IMR-90 (cell line): ENCODE measurements around the gene PTPRU. TPM values are rescaled to one million over a fixed set of nuclear protein-coding genes. Genes with fewer than 3 reads are reported as not detected.

Source experiments
- ATAC-seq: fragments of 200-7000 bp; cut with Tn5 transposase; 2 replicates; pipeline ENCODE4 v1.9.1; 2020; ENCODE audit warnings: low read depth, mild to moderate bottlenecking, moderate library complexity
- BruUV-seq: library from RNA; stranded (reverse); fragments of 400-500 nt; replicated peaks from 2 replicates; lab custom pipeline; 2021; lab: Mats Ljungman, UMichigan
- CTCF ChIA-PET: fragments of 300-600 bp; formaldehyde crosslinking; extraction: SDS; loops from one replicate; lab custom pipeline; 2021; ENCODE audit warnings: antibody characterized with exemption; lab: Yijun Ruan, JAX
- POLR2A ChIA-PET: fragments of 300-600 bp; sonication (Branson Sonifier 250); formaldehyde crosslinking; loops from one replicate; lab custom pipeline; 2022; ENCODE audit warnings: antibody characterized with exemption; ENCODE audit not compliant: unreplicated experiment; lab: Charles Lee
- DNase-seq: peaks from one replicate; pipeline ENCODE4 v3.0.0; 2013
- H2AFZ ChIP-seq: replicated peaks from 2 replicates; pipeline ENCODE3; 2013; ENCODE audit warnings: low read length, mild to moderate bottlenecking; ENCODE audit not compliant: poor library complexity
- H2AK5ac ChIP-seq: 2 replicates; pipeline ENCODE4 v1.6.1; 2013; ENCODE audit warnings: low read depth, low read length, inconsistent platforms
- H2AK9ac ChIP-seq: replicated peaks from 2 replicates; pipeline ENCODE3; 2013; ENCODE audit warnings: mild to moderate bottlenecking, low read depth, low read length, moderate library complexity; ENCODE audit not compliant: poor library complexity
- H2BK120ac ChIP-seq: 2 replicates; pipeline ENCODE4 v1.6.1; 2013; ENCODE audit warnings: low read depth, low read length, inconsistent platforms
- H2BK15ac ChIP-seq: 3 replicates; pipeline ENCODE4 v1.6.1; 2013; ENCODE audit warnings: low read depth, low read length, inconsistent platforms
- H2BK20ac ChIP-seq: 2 replicates; pipeline ENCODE4 v1.6.1; 2013; ENCODE audit warnings: low read depth, mild to moderate bottlenecking, inconsistent platforms, low read length, moderate library complexity
- H2BK5ac ChIP-seq: 2 replicates; pipeline ENCODE4 v1.6.1; 2013; ENCODE audit warnings: mild to moderate bottlenecking, low read depth, low read length, inconsistent platforms; ENCODE audit not compliant: poor library complexity, severe bottlenecking
- H3K14ac ChIP-seq: replicated peaks from 2 replicates; pipeline ENCODE4 v1.6.1; 2013; ENCODE audit warnings: low read depth, low read length, inconsistent platforms
- H3K18ac ChIP-seq: 2 replicates; pipeline ENCODE4 v1.6.1; 2013; ENCODE audit warnings: low read depth, low read length, control low read depth
- H3K23ac ChIP-seq: 2 replicates; pipeline ENCODE4 v1.6.1; 2013; ENCODE audit warnings: low read depth, low read length, inconsistent platforms
- H3K27ac ChIP-seq: 2 replicates; pipeline ENCODE4 v1.5.1; 2013; ENCODE audit warnings: mild to moderate bottlenecking, control low read depth, low read length; ENCODE audit not compliant: insufficient read depth
- H3K27me3 ChIP-seq: 2 replicates; pipeline ENCODE4 v1.6.1; 2013; ENCODE audit warnings: low read length; ENCODE audit not compliant: control insufficient read depth, insufficient read depth
- H3K36me3 ChIP-seq: 2 replicates; pipeline ENCODE4 v1.6.1; 2013; ENCODE audit warnings: low read length, mixed read lengths; ENCODE audit not compliant: control insufficient read depth, insufficient read depth
- H3K4ac ChIP-seq: 2 replicates; pipeline ENCODE4 v1.6.1; 2013; ENCODE audit warnings: low read depth, low read length, inconsistent platforms
- H3K4me1 ChIP-seq: 2 replicates; pipeline ENCODE4 v1.6.1; 2013; ENCODE audit warnings: low read length, mixed read lengths; ENCODE audit not compliant: control insufficient read depth, insufficient read depth
- H3K4me2 ChIP-seq: 2 replicates; pipeline ENCODE4 v1.6.1; 2013; ENCODE audit warnings: low read depth, mild to moderate bottlenecking, control low read depth, low read length, moderate library complexity
- H3K4me3 ChIP-seq: 2 replicates; pipeline ENCODE4 v1.5.1; 2013; ENCODE audit warnings: low read depth, mild to moderate bottlenecking, control low read depth, low read length, moderate library complexity; ENCODE audit not compliant: insufficient read depth
- H3K56ac ChIP-seq: 2 replicates; pipeline ENCODE4 v1.6.1; 2013; ENCODE audit warnings: low read length, inconsistent platforms; ENCODE audit not compliant: insufficient read depth; ENCODE audit errors: extremely low read depth
- H3K79me1 ChIP-seq, 2 experiments: 2 replicates each; pipeline ENCODE4 v1.6.1; 2013; ENCODE audit warnings: low read length in 2 of 2, inconsistent platforms in 1 of 2, low read depth in 1 of 2
- H3K9ac ChIP-seq: 2 replicates; pipeline ENCODE4 v1.6.1; 2013; ENCODE audit warnings: low read depth, low read length, control low read depth
- H3K9me1 ChIP-seq: 2 replicates; pipeline ENCODE4 v1.6.1; 2013; ENCODE audit warnings: low read length, inconsistent platforms; ENCODE audit not compliant: insufficient read depth
- H3K9me3 ChIP-seq: 2 replicates; pipeline ENCODE4 v1.6.1; 2013; ENCODE audit warnings: low read length; ENCODE audit not compliant: control insufficient read depth, insufficient read depth
- H4K20me1 ChIP-seq: 2 replicates; pipeline ENCODE4 v1.6.1; 2013; ENCODE audit warnings: low read length, inconsistent platforms; ENCODE audit not compliant: insufficient read depth
- H4K5ac ChIP-seq: 2 replicates; pipeline ENCODE4 v1.6.1; 2013; ENCODE audit warnings: mild to moderate bottlenecking, low read depth, low read length, control low read depth
- H4K8ac ChIP-seq, 2 experiments: 2 replicates each; pipeline ENCODE4 v1.6.1; 2013; ENCODE audit warnings: low read depth in 2 of 2, low read length in 2 of 2, control low read depth in 1 of 2, inconsistent platforms in 1 of 2
- H4K91ac ChIP-seq: 2 replicates; pipeline ENCODE4 v1.6.1; 2013; ENCODE audit warnings: low read depth, low read length, inconsistent platforms; ENCODE audit not compliant: insufficient read depth
- BHLHE40 ChIP-seq: fragments of 150-350 bp; IDR thresholded peaks from 2 replicates; pipeline ENCODE4 v1.6.1; 2016; ENCODE audit warnings: mild to moderate bottlenecking, low read depth, low read length
- CEBPB ChIP-seq: IDR thresholded peaks from 2 replicates; pipeline ENCODE4 v1.6.1; 2012; ENCODE audit warnings: low read depth, low read length, improper control_type of control experiment
- CHD1 ChIP-seq: IDR thresholded peaks from 2 replicates; pipeline ENCODE4 v1.6.1; 2012; ENCODE audit warnings: low read depth, low read length, improper control_type of control experiment
- FOS ChIP-seq: fragments of 150-350 bp; IDR thresholded peaks from 2 replicates; pipeline ENCODE4 v1.6.1; 2016; ENCODE audit warnings: low read depth, low read length
- MAFK ChIP-seq: IDR thresholded peaks from 2 replicates; pipeline ENCODE4 v1.6.1; 2012; ENCODE audit warnings: low read depth, low read length, improper control_type of control experiment
- MAZ ChIP-seq: IDR thresholded peaks from 2 replicates; pipeline ENCODE4 v1.6.1; 2012; ENCODE audit warnings: low read depth, mild to moderate bottlenecking, low read length, improper control_type of control experiment, moderate library complexity, borderline replicate concordance
- MXI1 ChIP-seq: IDR thresholded peaks from 2 replicates; pipeline ENCODE4 v1.6.1; 2012; ENCODE audit warnings: low read depth, mild to moderate bottlenecking, low read length, moderate library complexity, borderline replicate concordance
- NFE2L2 ChIP-seq: fragments of 150-350 bp; IDR thresholded peaks from 2 replicates; pipeline ENCODE4 v1.6.1; 2016; ENCODE audit warnings: low read depth, mild to moderate bottlenecking, low read length
- POLR2A ChIP-seq: IDR thresholded peaks from 2 replicates; pipeline ENCODE4 v1.6.1; 2012; ENCODE audit warnings: mild to moderate bottlenecking, low read depth, low read length
- RAD21 ChIP-seq: IDR thresholded peaks from 2 replicates; pipeline ENCODE4 v1.6.1; 2012; ENCODE audit warnings: low read length, improper control_type of control experiment
- RCOR1 ChIP-seq: IDR thresholded peaks from 2 replicates; pipeline ENCODE4 v1.6.1; 2012; ENCODE audit warnings: mild to moderate bottlenecking, low read length, improper control_type of control experiment; ENCODE audit not compliant: insufficient replicate concordance
- RFX5 ChIP-seq: IDR thresholded peaks from 2 replicates; pipeline ENCODE4 v1.8.0; 2012; ENCODE audit warnings: low read depth, mild to moderate bottlenecking, low read length, moderate library complexity
- SMC3 ChIP-seq: fragments of 150-350 bp; IDR thresholded peaks from 2 replicates; pipeline ENCODE4 v1.6.1; 2016; ENCODE audit warnings: low read depth, mild to moderate bottlenecking, antibody characterized with exemption, low read length, moderate library complexity
- WGBS, 2 experiments: methylation state at CpG; one replicate each; pipeline versions ENCODE4 v1.1.5 to v1.1.7; 2013; ENCODE audit warnings: missing lambda C conversion rate in 2 of 2; ENCODE audit not compliant: insufficient read length in 1 of 2; ENCODE audit errors: extremely low coverage in 2 of 2; 5-methylcytosine and 5-hydroxymethylcytosine counted together
- dilution Hi-C: fragments of 300-500 bp; cut with HindIII; formaldehyde crosslinking; loops from one replicate; pipeline ENCODE4 v1.14.3; 2018; ENCODE audit warnings: low sequenced_read_pairs; ENCODE audit not compliant: unreplicated experiment
- in situ Hi-C: fragments of 300-500 bp; cut with MboI; formaldehyde crosslinking; loops from 3 replicates; pipeline ENCODE4 v1.14.3; 2019; ENCODE audit warnings: low sequenced_read_pairs, inconsistent platforms, mixed read lengths
- intact Hi-C: fragments of 100-400 bp; cut with micrococcal nuclease; formaldehyde crosslinking; loops from 2 replicates; pipeline ENCODE4 v1.10.0; 2022
- polyA plus RNA-seq, 3 experiments: library from polyadenylated mRNA; depleted of rRNA; stranded (reverse); fragments of >200 nt; gene quantifications; 2 replicates each; pipeline ENCODE4 v1.2.3, GENCODE V29; 2012; ENCODE audit warnings: low replicate concordance in 1 of 3
- total RNA-seq: library from RNA; depleted of rRNA; stranded (reverse); fragments of >200 nt; gene quantifications from 2 replicates; pipeline ENCODE4 v1.2.3, GENCODE V29; 2012
- TF ChIP-seq, protein P1 (sequence below): conservative IDR thresholded peaks from 2 replicates; pipeline ENCODE4 v1.5.1; 2012; ENCODE audit warnings: mild to moderate bottlenecking, low read depth, low read length, improper control_type of control experiment
- TF ChIP-seq, protein P2 (sequence below): fragments of 150-350 bp; IDR thresholded peaks from 2 replicates; pipeline ENCODE4 v1.6.1; 2016; ENCODE audit warnings: low read depth, mild to moderate bottlenecking, low read length, moderate library complexity, borderline replicate concordance
- TF ChIP-seq, protein P3 (sequence below): fragments of 150-350 bp; IDR thresholded peaks from 2 replicates; pipeline ENCODE4 v1.6.1; 2017; ENCODE audit warnings: mild to moderate bottlenecking, antibody characterized with exemption, low read length, low read depth

PTPRU gene
- total and polyA plus RNA-seq, 2 of the 4 experiments (the other 2 are of a cell fraction): 7.0 to 10.7 TPM

DNA sequence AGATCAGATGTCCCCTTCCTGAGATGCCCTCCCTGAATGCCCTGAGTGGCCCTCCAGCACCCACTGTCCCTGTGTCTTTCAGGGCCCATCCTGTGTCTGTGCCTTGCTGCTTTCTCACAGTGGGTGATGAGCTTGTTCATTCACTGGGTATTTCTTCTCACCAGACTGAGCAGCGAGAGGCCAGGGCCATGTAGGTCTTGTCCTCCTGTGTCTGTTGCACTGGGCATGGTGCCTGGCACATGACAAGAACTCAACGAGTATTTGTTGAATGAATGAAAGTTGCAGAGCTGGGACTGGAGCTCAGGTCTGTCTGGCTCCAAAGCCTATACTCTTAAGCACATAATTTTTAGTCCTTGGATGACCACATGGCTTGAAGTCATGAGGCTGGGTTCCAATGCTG, 93.8 kb downstream of the PTPRU start:
- H3K4me2 ChIP-seq: no peak overlapping the region
- DNase-seq (no peak), ATAC-seq (no peak)
- H3K14ac ChIP-seq: no peak overlapping the region
- no peak overlapping the region for H3K4me3 ChIP-seq
- POLR2A ChIA-PET: no interaction called here
- dilution Hi-C loops (no loop called here), intact Hi-C loops (no loop called here), in situ Hi-C loops (no loop called here)
- H2AK5ac ChIP-seq: no peak overlapping the region
- no peak overlapping the region for H2BK20ac ChIP-seq
- no peak overlapping the region for H3K4ac ChIP-seq
- H3K9me1 ChIP-seq: no peaks in the 10 kb centered on the region
- H4K91ac ChIP-seq: no peak overlapping the region
- H3K79me1 ChIP-seq: no peaks in the 10 kb centered on the region
- TF ChIP-seq SMC3 (no peak), RFX5 (no peak), POLR2A (no peak), BHLHE40 (no peak), MXI1 (no peak), CHD1 (no peak), CEBPB (no peak), NFE2L2 (no peak), MAFK (no peak), MAZ (no peak), FOS (no peak), RCOR1 (no peak), RAD21 (no peak)
- TF ChIP-seq, protein P1, sequence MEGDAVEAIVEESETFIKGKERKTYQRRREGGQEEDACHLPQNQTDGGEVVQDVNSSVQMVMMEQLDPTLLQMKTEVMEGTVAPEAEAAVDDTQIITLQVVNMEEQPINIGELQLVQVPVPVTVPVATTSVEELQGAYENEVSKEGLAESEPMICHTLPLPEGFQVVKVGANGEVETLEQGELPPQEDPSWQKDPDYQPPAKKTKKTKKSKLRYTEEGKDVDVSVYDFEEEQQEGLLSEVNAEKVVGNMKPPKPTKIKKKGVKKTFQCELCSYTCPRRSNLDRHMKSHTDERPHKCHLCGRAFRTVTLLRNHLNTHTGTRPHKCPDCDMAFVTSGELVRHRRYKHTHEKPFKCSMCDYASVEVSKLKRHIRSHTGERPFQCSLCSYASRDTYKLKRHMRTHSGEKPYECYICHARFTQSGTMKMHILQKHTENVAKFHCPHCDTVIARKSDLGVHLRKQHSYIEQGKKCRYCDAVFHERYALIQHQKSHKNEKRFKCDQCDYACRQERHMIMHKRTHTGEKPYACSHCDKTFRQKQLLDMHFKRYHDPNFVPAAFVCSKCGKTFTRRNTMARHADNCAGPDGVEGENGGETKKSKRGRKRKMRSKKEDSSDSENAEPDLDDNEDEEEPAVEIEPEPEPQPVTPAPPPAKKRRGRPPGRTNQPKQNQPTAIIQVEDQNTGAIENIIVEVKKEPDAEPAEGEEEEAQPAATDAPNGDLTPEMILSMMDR: no peak
- TF ChIP-seq, protein P2, sequence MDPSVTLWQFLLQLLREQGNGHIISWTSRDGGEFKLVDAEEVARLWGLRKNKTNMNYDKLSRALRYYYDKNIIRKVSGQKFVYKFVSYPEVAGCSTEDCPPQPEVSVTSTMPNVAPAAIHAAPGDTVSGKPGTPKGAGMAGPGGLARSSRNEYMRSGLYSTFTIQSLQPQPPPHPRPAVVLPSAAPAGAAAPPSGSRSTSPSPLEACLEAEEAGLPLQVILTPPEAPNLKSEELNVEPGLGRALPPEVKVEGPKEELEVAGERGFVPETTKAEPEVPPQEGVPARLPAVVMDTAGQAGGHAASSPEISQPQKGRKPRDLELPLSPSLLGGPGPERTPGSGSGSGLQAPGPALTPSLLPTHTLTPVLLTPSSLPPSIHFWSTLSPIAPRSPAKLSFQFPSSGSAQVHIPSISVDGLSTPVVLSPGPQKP: no peak
- TF ChIP-seq, protein P3, sequence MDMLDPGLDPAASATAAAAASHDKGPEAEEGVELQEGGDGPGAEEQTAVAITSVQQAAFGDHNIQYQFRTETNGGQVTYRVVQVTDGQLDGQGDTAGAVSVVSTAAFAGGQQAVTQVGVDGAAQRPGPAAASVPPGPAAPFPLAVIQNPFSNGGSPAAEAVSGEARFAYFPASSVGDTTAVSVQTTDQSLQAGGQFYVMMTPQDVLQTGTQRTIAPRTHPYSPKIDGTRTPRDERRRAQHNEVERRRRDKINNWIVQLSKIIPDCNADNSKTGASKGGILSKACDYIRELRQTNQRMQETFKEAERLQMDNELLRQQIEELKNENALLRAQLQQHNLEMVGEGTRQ: no peak
- H2AFZ ChIP-seq: no peak overlapping the region
- H3K23ac ChIP-seq: no peak overlapping the region
- no peak overlapping the region for H4K8ac ChIP-seq
- H3K27me3 ChIP-seq: peaks cover 7% of the 10 kb centered on the region
- CTCF ChIA-PET: interaction anchor here (0.7 kb wide), 1 partner anchor 14 kb away, joined by 3 read pairs; no protein-coding TSS in a partner anchor
- no CpG with 5 or more reads among the region's 2 CpGs for WGBS, 2 experiments
- H2AK9ac ChIP-seq: no peak overlapping the region
- H3K9me3 ChIP-seq: no peaks in the 10 kb centered on the region
- BruUV-seq: no TSS peak
- no peak overlapping the region for H3K9ac ChIP-seq
- H3K27ac ChIP-seq: no peak overlapping the region
- H2BK120ac ChIP-seq: no peak overlapping the region
- H4K5ac ChIP-seq: no peak overlapping the region
- H2BK15ac ChIP-seq: no peak overlapping the region
- H2BK5ac ChIP-seq: no peak overlapping the region
- no peak overlapping the region for H3K18ac ChIP-seq
- H4K20me1 ChIP-seq: no peaks in the 10 kb centered on the region
- no peak overlapping the region for H3K56ac ChIP-seq
- H3K4me1 ChIP-seq: no peaks in the 10 kb centered on the region
- no peaks in the 10 kb centered on the region; the same call in 1 of the 2 replicates for H3K36me3 ChIP-seq
